ENCODE measurements around the gene BHLHA15.
"Not testable (repeated sequence)": the region's sequence is repeated elsewhere in the genome, so short reads cannot be mapped to it uniquely, and the experiment has no call there.

Gene BHLHA15

DNA sequence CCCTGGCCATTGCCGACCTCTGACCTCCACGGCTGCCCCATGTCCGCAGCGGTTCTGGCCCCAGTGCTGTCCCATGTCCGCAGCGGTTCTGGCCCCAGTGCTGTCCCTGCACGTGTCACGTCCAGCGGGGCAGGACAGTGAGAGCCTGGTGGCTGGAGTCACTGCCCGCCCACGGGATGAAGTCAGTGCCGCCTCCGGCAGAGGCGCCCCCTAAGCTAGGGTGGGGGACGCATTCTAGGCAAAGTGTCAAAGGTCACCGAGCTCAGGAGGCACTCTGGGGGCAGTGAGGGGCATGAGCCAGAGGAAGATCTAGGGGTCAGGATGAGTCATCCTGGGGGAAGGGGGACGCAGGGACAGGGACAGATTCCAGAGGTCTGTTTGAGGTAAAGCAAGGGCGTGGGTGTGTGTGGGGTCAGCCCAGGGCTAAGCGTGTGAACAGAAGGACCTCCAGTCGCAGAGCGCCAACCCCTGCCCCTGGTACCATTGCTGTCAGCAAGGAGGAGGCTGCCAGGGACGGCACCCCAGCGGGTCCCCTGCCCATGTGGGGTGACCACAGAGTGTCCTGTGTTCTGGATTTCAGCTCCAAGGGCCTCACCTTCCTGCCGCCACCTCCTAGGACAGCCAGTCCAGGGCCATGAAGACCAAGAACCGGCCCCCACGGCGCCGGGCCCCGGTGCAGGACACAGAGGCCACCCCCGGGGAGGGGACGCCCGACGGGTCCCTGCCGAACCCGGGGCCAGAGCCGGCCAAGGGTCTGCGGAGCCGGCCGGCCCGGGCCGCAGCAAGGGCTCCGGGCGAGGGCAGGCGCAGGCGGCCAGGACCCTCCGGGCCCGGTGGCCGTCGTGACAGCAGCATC, 665 bp downstream of the BHLHA15 start:
- no peak for DNase-seq

DNA sequence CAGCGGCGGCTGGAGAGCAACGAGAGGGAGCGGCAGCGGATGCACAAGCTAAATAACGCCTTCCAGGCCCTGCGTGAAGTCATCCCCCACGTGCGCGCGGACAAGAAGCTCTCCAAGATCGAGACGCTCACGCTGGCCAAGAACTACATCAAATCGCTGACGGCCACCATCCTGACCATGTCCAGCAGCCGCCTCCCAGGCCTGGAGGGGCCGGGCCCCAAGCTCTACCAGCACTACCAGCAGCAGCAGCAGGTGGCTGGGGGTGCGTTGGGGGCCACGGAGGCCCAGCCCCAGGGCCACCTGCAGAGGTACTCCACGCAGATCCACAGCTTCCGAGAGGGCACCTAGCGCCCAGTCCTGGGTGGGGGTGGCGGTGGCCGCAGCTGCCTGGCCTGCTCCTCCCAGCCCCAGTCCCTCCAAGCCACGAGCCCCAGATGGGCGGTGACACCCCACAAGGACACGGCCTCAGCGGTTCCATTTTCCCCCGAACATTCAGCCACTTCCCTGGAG, 1.3 kb downstream of the BHLHA15 start:
- no peak for DNase-seq

DNA sequence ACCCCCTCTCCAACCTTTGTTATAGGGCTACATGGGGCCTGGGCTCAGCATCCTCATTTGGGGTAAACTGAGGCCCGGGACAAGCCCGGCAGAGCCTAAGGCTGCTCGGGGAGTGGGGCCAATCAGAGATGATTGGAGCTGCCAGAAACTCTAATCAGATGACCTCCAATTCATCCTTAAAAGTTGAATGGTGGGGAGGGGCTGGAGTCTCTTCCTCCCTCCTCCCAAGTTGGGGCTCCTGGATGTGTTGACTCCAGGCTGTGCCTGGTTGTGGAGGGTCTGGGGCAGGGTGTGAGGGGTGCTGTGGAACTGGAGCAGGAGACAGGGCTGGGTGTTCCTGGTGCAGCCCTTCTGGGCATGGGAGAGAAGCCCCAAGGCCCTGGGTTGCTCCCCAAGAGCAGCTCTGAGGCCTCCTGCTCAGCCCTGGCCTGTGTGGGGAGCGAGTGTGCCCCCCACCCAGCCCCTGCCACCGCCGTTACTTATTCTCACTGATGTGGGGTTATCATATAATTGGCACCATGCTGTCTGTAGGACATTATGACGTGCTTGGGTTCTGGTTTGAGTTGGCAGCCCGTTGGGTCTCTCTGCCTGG, 2.2 kb downstream of the BHLHA15 start:
- DNase-seq = no peak

DNA sequence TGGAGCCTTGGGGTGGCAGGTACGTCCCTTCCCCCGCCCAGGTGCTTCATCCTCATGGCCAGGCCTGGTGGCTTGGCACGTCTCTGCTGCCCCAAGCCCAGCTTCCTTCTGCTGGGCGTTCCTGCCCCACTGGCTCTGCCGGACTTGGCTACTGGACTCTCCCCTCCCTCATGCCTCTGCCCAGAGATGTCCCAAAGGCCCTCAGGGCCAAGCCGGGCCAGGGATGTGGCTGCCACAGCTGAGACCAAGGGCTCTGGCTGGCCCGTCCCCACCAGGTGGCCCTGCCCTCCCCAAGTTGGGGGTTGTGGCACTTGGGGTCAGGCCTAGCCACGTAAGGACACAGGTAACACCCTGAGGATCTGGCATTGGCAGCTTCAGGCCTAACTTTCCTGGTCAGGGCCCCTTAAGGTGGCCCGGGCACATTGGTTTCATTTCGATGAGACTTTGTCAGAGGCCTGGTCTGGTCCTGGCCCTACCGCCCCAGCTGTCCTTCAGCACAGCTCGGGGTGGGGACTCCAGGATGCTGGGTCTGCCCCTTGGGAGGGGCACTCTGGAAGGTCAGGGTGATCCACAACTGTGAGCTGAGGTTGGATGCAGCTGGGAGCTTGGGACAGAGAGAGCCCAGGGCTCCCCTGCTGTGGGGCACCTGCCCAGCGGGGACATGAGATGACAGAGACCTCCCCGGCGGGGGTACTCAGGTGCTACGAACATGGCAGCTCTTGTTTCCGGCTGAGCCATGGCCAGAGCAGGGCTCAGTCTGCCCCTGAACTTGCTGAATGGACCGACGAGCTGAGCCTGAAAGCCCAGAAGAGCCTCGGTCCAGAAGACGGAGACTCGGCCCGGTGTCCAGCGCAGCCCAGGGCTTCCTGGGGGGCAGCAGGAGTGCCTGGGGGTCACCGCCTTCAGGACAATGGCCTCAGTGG, 2.9 kb downstream of the BHLHA15 start:
- DNase-seq = no peak

DNA sequence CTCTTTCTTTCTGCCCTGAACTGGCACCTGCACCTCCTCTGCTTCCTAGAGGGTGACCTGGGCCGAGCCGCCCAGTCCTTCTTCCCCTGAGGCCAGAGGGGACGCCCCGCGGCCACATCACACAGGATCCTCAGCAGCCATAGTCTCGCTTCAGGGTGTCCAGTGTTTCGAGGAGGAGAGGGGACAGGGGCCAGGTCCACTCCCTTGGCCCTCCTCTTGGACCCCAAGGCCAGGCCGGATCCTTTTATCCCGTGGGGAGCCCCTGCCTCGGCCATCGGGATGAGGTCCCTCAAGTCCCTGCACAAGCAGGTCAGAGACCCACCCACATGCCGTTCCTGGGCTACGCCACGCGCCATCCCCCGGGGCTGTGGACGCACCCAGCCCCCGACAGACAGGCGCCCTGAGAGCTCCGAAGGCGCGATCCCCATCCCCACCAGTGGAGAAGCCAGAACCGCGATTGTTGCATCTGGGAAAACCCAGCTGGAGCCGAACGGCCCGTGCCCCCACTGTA, 3.6 kb downstream of the BHLHA15 start:
- no peak for DNase-seq

DNA sequence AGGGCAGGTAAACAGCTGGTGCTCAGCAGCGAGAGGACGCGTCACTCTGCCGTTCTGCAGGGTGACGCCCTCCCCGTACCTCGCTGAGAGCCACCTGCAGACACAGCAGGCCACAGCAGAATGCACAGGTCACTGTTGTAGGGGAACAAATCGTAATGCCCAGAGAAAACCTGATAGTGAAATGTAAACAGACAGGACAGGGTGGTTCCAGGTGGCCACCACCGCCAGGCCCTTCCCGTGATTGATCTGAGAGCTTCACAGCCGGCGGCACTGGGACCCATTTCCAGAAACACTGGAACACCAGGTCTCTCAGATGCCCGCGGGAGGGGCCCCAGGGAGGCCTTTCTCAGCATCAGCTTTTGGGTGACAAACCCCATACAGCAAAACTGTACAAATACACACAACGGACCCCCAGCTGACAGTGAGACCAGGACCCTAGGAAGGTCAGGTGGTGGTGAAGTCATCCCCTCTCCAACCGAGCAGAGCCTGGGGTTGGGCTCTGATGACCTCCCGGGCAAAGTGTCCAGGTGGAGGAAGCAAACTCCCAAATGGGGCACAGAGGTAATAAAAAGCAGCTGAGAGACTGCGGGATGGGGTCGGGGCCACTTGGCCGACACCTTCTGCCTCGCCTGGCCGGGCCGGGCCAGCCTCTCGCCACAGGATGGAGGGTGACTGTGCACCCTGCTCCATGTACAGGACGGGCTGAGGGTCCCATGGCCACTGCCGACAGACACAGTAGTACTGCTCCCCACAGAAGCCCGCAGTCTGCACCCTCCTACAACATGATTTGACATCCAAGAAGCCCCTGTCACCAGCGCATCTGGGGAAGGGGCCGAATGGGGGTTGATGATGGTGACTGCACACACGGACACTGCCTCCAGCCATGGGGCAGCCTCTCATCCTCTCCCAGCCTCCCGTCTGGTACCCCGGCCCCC, 4.6 kb downstream of the BHLHA15 start:
- DNase-seq = no peak

DNA sequence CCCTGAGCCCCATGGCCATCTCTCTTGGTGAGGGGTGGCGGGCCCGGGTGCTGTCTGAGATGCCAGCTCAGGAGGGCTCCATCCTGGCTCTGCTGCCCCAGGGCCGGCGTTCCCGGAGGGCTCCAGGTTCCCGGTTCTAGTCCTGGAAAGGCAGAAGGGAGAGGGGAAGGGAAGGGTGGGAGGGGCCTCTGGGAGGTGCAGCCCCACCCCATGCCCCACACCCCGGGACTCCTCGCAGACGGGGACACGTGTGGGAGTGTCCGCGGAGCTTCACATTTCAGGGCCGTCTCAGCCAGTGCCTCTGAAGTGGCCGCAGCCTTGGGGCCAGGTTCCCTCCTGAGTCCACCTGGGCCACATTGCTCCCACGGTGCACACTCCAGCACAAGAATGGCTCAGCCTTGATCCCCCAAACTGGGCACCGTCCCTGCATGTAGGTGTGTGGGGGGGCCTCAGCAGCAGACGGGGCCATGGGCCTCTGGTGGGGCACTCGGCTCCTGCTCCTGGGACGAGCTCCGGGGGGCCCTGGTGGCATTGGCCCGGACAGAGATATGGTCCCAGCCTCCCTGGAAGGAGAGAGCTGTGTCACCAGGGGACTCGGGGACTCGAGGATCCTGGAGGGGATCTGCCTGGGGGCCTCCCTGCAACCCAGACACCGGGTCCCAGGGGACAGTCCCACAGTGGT, 5.8 kb downstream of the BHLHA15 start:
- DNase-seq = no peak

DNA sequence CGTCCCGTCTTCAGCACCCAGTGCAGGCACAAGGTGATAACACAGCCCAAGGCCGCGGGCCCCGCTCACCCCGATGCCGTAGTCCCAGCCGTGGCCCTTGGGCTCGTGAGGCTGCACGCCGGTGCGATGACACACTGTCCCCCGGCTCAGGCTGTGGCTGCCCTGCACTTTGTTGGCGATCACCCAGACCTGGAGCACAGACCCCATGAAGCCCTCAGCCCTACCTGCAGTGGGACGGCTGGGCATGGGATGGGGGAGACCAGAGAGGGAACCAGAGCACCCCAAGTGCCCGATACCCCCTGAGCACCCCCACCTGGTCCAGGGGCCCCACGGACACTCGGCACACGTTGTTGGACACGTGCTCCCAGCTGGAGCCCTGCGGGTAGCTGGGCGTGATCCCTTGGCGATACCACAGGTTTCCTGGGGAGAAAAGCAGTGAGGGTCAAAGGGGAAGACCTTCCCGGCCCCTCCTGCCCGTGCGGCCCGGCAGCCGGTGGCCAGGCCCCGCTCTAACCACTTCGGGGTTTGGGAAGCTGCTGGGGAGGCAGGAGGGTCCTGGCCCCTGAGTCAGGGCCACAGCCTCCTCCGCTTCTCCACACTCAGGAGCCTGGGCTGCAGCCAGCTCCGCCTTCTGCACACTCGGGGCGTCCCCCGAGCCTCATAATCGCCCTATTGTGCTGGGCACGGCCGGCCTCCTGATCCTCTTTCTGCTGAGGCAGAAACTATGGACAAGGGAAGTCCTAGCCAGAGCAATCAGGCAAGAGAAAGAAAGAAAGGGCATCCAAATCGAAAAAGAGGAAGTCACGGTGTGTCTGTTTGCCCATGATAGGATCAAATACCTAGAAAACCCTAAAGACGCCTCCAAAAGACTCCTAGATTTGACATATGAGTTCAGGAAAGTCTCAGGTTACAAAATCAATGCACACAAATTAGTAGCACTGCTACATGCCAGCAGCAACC, 6.7 kb downstream of the BHLHA15 start:
- no peak for DNase-seq

DNA sequence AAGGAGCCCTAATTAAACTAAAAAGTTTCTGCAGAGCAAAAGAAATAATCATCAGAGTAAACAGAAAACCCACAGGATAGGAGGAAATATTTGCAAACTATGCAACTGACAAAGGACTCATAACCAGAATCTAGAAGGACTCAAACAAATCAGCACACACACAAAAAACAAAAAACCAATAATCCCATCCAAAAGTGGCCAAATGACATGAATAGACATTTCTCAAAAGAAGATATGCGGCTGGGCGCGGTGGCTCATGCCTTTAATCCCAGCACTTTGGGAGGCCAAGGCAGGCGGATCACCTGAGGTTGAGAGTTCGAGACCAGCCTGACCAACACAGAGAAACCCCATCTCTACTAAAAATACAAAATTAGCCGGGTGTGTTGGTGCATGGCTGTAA, 8.1 kb downstream of the BHLHA15 start:
- DNase-seq = not testable (repeated sequence)

DNA sequence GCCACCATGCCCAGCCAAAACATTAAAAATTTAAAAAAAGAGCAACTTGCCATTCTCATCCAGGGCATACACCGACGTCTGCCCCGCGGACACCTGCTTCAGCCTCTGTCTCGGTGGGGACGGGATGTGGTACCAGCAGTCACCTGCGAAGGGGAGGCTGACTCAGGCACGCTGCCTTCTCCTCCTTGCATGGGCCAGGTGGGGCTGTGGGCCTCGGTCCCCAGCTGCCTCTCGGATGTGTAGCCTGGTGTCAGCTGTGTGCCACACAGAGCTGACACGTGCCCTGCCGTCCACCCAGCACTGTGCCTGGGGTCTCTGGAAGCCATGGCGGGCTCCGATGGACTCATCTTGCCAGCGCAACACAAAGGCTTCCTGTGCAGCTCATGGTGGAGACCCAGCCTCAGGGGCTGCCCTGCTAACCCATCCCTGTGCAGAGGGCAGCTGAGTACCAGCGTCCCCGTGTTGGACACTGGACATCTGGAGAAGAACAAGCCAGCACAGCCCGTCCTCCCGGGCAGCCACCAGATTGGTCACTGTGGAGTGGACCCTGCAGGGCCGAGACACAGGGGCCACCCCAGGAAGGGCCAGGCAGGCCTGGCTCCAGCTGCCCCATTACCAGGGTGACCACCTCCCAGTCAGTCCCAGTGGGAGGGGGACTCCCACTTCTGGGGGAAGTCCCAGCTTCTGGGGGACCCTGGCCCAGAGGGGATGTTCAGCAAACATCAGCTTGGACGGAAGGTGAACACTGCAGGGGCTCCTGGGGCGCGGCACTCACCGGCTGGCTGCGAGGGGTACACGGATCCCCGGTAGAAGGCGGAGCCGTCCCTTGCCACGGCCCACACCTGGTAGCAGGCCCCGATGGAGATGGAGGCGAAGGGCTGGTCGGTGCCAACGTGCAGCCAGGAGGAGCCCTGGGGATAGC, 10.6 kb downstream of the BHLHA15 start:
- DNase-seq = no peak

DNA sequence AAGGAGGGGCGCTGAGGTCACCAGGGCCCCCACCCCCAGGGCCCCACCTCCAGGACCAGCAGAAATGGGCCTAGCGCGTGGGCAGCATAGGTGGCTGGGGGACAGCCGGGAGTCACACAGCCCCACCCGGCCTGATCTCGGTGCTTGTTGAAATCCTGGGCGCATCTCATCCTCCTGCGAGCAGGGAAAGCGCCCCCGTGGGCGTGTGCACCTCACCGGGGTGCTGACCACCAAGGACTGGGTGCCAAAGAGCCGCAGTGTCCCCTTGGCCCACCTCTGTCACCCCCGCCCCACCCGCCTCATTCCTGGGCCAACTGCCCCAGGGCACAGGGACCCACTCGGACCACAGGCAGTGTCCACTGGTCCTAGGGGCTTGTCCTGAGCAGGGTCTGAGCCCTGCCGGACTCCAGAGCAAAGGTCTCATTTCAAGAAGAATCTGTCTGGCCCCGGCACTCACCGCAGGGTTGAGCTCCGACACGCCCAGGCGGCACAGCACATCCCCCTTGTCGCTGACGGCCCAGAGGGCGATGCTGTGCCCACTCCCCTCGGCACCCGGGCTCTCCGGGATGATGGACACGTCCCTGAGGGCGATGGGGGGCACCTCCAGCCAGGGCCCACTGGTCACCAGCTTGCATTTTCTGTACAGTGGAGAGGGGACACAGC, 11.4 kb downstream of the BHLHA15 start:
- DNase-seq = no peak

DNA sequence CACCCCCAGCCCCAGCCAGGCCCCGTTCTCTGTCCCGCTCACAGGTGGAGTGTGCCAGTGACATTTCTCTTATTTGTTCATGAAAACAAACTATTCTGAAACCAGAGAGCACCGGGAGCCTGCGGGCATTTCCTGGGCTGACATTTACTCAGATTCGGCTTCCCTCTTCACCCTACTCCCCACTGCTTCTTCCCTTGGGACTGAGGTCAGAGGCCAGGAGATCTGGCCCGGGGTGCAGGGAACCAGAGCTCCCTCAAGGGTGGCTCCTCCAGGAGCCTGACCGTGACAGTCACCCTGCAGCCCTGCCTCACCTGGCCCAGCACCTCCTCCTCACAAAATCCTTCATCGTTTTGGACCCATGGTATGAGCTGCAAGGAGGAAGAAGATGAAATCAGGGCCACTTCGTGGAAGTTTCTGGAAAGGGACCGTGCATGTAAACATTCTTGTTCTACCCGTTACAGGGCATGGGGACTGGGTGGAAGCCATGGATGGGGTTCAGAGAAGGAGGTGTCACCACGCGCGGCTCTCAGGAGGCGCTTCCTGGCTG, 12.2 kb downstream of the BHLHA15 start:
- no peak for DNase-seq

DNA sequence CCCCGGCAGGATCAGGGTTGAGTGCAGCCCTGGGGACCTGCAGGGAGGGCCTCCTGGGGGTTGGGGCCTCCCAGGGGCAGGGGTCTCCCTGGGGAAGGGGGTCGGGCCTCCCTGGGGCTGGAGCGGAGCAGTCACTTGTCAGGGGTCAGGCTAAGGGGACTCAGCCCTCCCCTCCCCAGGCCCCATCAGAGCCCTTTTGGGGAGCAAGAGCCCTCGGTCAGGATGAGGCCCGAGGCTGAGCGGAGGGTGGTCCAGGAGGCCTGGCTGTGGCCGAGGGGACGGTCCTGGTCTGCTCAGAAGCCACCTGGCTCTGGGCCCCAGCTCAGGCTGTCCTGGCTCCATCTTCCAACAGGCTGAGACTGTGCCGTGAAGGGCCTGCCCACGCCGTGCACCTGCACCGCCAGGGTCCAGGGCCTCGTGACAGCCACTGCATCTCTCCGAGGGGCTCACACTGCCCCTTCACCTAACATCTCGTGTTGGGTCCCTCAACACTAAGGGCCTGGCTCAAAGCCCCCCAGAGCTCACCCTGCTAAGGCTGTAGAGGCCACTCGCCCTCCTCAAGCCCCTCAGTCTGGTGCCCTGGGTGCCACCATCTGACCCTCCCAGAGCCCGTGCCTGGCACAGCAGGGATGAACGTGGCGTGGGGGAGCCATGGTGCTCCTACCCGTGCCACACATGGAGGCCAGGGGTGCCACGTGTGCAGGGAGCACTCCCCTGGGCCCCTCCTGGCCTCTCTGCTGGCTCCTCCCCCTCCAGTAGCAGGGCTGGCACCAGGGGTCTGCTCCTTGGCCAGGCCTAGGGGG, 12.9 kb downstream of the BHLHA15 start:
- DNase-seq = no peak

DNA sequence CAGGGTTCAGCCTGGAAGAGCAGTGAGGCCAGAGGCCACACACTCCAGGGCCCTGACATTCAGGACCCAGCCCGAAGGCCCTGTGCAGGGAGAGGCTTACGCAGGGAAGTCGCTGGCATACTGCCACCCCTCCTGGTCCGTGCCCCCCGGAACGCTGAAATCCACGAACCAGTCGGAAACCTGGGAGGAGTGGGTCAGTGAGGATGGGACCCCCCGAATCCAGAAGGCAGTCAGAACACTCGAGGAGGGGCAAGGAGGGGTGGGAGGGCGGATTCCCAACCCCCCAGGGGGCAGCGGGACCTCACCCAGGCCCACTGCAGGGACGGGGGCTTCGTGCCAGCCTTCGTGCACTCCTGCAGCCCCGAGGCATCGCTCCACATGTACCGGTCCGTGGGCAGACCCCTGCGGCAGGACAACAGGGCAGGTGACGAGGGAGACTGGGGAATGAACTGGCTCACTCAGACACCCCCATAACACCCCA, 13.5 kb downstream of the BHLHA15 start:
- no peak for DNase-seq

DNA sequence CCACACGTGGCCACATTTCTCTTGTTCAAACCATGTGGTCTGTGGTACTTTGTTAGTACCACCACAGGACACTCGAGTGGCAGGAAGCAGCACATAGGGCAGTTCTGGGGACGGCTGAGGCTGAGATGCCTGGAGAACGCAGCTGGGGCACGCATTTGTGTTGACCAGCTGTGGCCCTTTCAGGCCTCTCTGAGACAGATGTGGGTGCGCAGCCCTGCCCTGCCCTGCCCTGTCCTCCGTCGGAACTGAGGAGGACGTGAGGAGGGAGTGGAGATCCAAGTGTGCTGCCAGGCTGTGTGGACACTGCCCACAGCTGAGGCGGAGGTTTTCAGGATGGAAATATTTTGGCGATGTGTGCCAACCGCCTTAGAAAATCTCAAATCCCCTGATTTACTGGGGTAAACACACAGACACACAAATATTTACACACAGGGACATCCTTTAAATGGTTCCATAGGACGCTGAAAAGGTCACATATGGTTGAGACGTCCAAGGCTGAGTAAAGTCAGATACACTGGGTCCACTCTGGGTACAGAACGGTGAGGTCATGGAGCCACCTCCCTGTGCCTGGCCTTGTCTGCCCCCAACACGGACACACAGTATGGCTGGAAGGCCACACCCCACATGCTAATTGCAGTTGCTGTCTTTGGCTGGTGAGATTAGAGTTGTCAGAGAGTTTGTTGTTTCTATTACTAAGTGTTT, 14.8 kb downstream of the BHLHA15 start:
- no peak for DNase-seq

DNA sequence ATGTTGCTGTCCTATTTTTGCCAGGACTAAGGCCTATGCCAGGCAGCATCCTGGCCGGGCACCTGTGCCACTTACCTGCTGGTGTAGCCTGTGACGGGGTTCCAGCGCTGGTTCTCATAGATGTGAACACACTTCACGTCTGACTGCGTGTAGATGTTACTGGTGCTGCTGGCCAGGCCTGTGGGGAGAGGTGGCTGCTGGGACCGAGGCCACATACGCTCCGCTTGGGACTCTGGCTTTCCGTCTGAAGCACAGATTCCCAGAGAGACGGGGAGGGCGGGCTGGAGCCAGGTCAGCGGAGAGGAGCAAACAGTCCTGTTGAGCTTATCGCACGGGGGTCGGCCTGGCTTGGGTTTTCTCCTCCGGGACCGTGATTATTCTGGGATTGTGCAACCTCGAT, 16.7 kb downstream of the BHLHA15 start:
- DNase-seq = no peak

All from SW 1271 (cell line).